Aorta (tissue), 5 donors: ENCODE measurements around the gene ADCK2. TPM values are rescaled to one million over a fixed set of nuclear protein-coding genes. Genes with fewer than 3 reads are reported as not detected.
"Not testable (repeated sequence)": the region's sequence is repeated elsewhere in the genome, so short reads cannot be mapped to it uniquely, and the experiment has no call there.

Experiments used
- ATAC-seq: fragments of 200-7000 bp; cut with Tn5 transposase; one replicate; pipeline ENCODE4 v1.9.1; 2022; ENCODE audit warnings: moderate library complexity; ENCODE audit not compliant: low FRiP score
- DNase-seq, 2 donors: peaks; one replicate each; pipeline ENCODE4 v3.0.0-alpha.2; 2020
- H3K27ac ChIP-seq, 2 donors: one replicate each; pipeline ENCODE4 v1.5.1; 2013; ENCODE audit warnings: low read length in 2 of 2, mild to moderate bottlenecking in 2 of 2, moderate library complexity in 2 of 2, control low read depth in 1 of 2, inconsistent platforms in 1 of 2, low read depth in 1 of 2
- H3K27me3 ChIP-seq, 2 donors: one replicate each; pipeline ENCODE4 v1.6.1; 2013; ENCODE audit warnings: control low read depth in 1 of 2, low read length in 1 of 2, mild to moderate bottlenecking in 1 of 2, moderate library complexity in 1 of 2; ENCODE audit not compliant: insufficient read depth in 2 of 2, control insufficient read depth in 1 of 2
- H3K36me3 ChIP-seq, 2 donors: one replicate each; pipeline ENCODE4 v1.6.1; 2013; ENCODE audit warnings: control low read depth in 1 of 2, low read length in 1 of 2, mild to moderate bottlenecking in 1 of 2; ENCODE audit not compliant: insufficient read depth in 2 of 2, control insufficient read depth in 1 of 2
- H3K4me1 ChIP-seq, 2 donors: one replicate each; pipeline ENCODE4 v1.6.1; 2013; ENCODE audit warnings: low read length in 2 of 2, control low read depth in 1 of 2, mild to moderate bottlenecking in 1 of 2, moderate library complexity in 1 of 2; ENCODE audit not compliant: insufficient read depth in 2 of 2, control insufficient read depth in 1 of 2
- H3K4me3 ChIP-seq, 2 donors: one replicate each; pipeline ENCODE4 v1.5.1; 2013; ENCODE audit warnings: low read length in 2 of 2, control low read depth in 1 of 2, mild to moderate bottlenecking in 1 of 2
- H3K9me3 ChIP-seq: one replicate; pipeline ENCODE4 v1.6.1; 2013; ENCODE audit warnings: mild to moderate bottlenecking, low read length; ENCODE audit not compliant: control insufficient read depth
- WGBS, 2 donors: extraction: QIAGEN DNeasy Blood & Tissue Kit; methylation state at CpG; one replicate each; pipeline ENCODE4 v1.1.7; 2013; 5-methylcytosine and 5-hydroxymethylcytosine counted together
- intact Hi-C, 2 donors: fragments of 100-400 bp; cut with DNase I; formaldehyde crosslinking; loops; one replicate each; pipeline versions ENCODE4 v1.14.2 to v1.15.0; 2022
- polyA plus RNA-seq, 2 donors: library from polyadenylated mRNA; stranded (reverse); fragments of 200-250 nt; gene quantifications; one replicate each; pipeline ENCODE4 v1.2.3, GENCODE V29; 2013
- total RNA-seq, 2 donors: library from RNA; stranded (reverse); fragmentation: NEBNext Ultra II Directional; extraction: Animal tissue kit (Norgen Biotek cat#: 25700); gene quantifications; one replicate each; pipeline ENCODE4 v1.2.1, GENCODE V29; 2021
- donor health status: healthy with polysubstance abuse.
- donor health status: Bipolar disorder and iron deficiency.
- donor health status: DM: no; HTN: no; CAD: no.
- donor health status: DM: no; HTN: no; CAD: no.
- donor health status: DM: yes; HTN: yes; CAD: no.

ADCK2 gene
- total and polyA plus RNA-seq, 4 donors = 10.9 to 15.8 (median 13.9) TPM

GRCh38 chr7:140669352-140669751, 3.4 kb upstream of the ADCK2 start:
- WGBS, 2 donors = 87 to 91% methylated on average over 3 of the region's 3 CpGs
- intact Hi-C loops = no loop called here
- Histone ChIP-seq H3K9me3 (no peaks in the 10 kb centered on the region), H3K4me1 (no peaks in the 10 kb centered on the region), H3K4me3 (no peak overlapping the region), H3K27me3 (no peaks in the 10 kb centered on the region), H3K36me3 (no peaks in the 10 kb centered on the region), H3K27ac (no peak overlapping the region)
- DNase-seq (no peak), ATAC-seq (no peak)

GRCh38 chr7:140669862-140670261, 2.9 kb upstream of the ADCK2 start:
- not testable (repeated sequence) for ATAC-seq, H3K4me1 ChIP-seq, H3K27ac ChIP-seq, H3K36me3 ChIP-seq, H3K27me3 ChIP-seq, H3K9me3 ChIP-seq, H3K4me3 ChIP-seq
- WGBS, 2 donors = 88 to 90% methylated on average over 8 to 10 of the region's 10 CpGs
- intact Hi-C loops = loop anchor here in 1 of 2 donors (5.0 kb wide), 1 partner anchor 342 kb away; the partner anchor contains the start of gene MRPS33
- peak in 1 of 2 donors; percentile 24 for DNase-seq

- no peak overlapping the region for H3K27ac ChIP-seq
- 77 to 79% methylated on average over 4 of the region's 4 CpGs for WGBS, 2 donors
- H3K27me3 ChIP-seq = no peaks in the 10 kb centered on the region
- intact Hi-C loops = loop anchor here in 1 of 2 donors (5.0 kb wide), 1 partner anchor 342 kb away; the partner anchor contains the start of gene MRPS33
- DNase-seq (peak in 1 of 2 donors; percentile 9), ATAC-seq (no peak)
- H3K36me3 ChIP-seq = no peaks in the 10 kb centered on the region
- no peak overlapping the region for H3K4me3 ChIP-seq
- H3K9me3 ChIP-seq = no peaks in the 10 kb centered on the region
- no peaks in the 10 kb centered on the region for H3K4me1 ChIP-seq
Observed at GRCh38 chr7:140670343-140670935, 2.3 kb upstream of the ADCK2 start.

GRCh38 chr7:140671966-140672365, 779 bp upstream of the ADCK2 start:
- Histone ChIP-seq H3K36me3 (no peaks in the 10 kb centered on the region), H3K27ac (no peak overlapping the region), H3K9me3 (no peaks in the 10 kb centered on the region), H3K27me3 (no peaks in the 10 kb centered on the region), H3K4me3 (no peak overlapping the region), H3K4me1 (no peaks in the 10 kb centered on the region)
- intact Hi-C loops = loop anchor here in 1 of 2 donors (5.0 kb wide), 1 partner anchor 340 kb away; the partner anchor contains the start of gene MRPS33
- WGBS, 2 donors = 73 to 77% methylated on average over 15 of the region's 15 CpGs
- DNase-seq (peak in 1 of 2 donors; percentile 57), ATAC-seq (no peak)

- 0% methylated on average over 55 to 72 of the region's 72 CpGs for WGBS, 2 donors
- Histone ChIP-seq H3K4me1 (no peaks in the 10 kb centered on the region), H3K27me3 (no peaks in the 10 kb centered on the region), H3K4me3 (peak overlapping the region; percentile 72 to 95), H3K27ac (peak overlapping the region in 1 of 2 donors; percentile 53), H3K36me3 (no peaks in the 10 kb centered on the region), H3K9me3 (no peaks in the 10 kb centered on the region)
- DNase-seq = peak; percentile 65 to 82
- intact Hi-C loops = loop anchor here in 1 of 2 donors (5.0 kb wide), 1 partner anchor 339 kb away; the partner anchor contains the start of gene MRPS33
- ATAC-seq = peak; percentile 44
Observed at GRCh38 chr7:140673063-140673773, 473 bp downstream of the ADCK2 start.

GRCh38 chr7:140673774-140674155, 1.0 kb downstream of the ADCK2 start:
- ATAC-seq (peak; percentile 37), DNase-seq (no peak)
- Histone ChIP-seq H3K36me3 (no peaks in the 10 kb centered on the region), H3K4me3 (peak overlapping the region; percentile 72 to 95), H3K4me1 (no peaks in the 10 kb centered on the region), H3K27ac (peak overlapping the region in 1 of 2 donors; percentile 53), H3K9me3 (no peaks in the 10 kb centered on the region), H3K27me3 (no peaks in the 10 kb centered on the region)
- intact Hi-C loops = loop anchor here in 1 of 2 donors (5.0 kb wide), 1 partner anchor 339 kb away; the partner anchor contains the start of gene MRPS33
- WGBS, 2 donors = 19 to 20% methylated on average over 18 of the region's 18 CpGs

GRCh38 chr7:140674356-140674800, 1.6 kb downstream of the ADCK2 start:
- DNase-seq = peak in 1 of 2 donors; percentile 49
- no peaks in the 10 kb centered on the region for H3K4me1 ChIP-seq
- H3K27ac ChIP-seq = no peak overlapping the region
- no peaks in the 10 kb centered on the region for H3K27me3 ChIP-seq
- WGBS, 2 donors = 89 to 96% methylated on average over 5 of the region's 5 CpGs
- intact Hi-C loops = loop anchor here in 1 of 2 donors (5.0 kb wide), 1 partner anchor 338 kb away; the partner anchor contains the start of gene MRPS33
- peaks cover 0 to 3% of the 10 kb centered on the region in 2 donors for H3K36me3 ChIP-seq
- no peaks in the 10 kb centered on the region for H3K9me3 ChIP-seq
- no peak for ATAC-seq
- no peak overlapping the region for H3K4me3 ChIP-seq

GRCh38 chr7:140674899-140675701, 2.4 kb downstream of the ADCK2 start:
- WGBS, 2 donors = 55 to 57% methylated on average over 8 of the region's 8 CpGs
- ATAC-seq = peak; percentile 64
- no peak for DNase-seq

More at GRCh38 chr7:140674899-140675701, 2.4 kb downstream of the ADCK2 start:
- Histone ChIP-seq H3K4me3 (no peak overlapping the region), H3K36me3 (peaks cover 0 to 3% of the 10 kb centered on the region in 2 donors), H3K9me3 (no peaks in the 10 kb centered on the region), H3K27ac (no peak overlapping the region), H3K27me3 (no peaks in the 10 kb centered on the region), H3K4me1 (no peaks in the 10 kb centered on the region)
- intact Hi-C loops = loop anchor here in 1 of 2 donors (5.0 kb wide), 1 partner anchor 337 kb away; the partner anchor contains the start of gene MRPS33
